Measurements from ENCODE around the gene WHRN.

WHRN gene

GRCh38 chr9:114365194-114365593 is 140.1 kb downstream of the WHRN start:
- no peak for DNase-seq (ENCODE audit: low spot score)

DNA sequence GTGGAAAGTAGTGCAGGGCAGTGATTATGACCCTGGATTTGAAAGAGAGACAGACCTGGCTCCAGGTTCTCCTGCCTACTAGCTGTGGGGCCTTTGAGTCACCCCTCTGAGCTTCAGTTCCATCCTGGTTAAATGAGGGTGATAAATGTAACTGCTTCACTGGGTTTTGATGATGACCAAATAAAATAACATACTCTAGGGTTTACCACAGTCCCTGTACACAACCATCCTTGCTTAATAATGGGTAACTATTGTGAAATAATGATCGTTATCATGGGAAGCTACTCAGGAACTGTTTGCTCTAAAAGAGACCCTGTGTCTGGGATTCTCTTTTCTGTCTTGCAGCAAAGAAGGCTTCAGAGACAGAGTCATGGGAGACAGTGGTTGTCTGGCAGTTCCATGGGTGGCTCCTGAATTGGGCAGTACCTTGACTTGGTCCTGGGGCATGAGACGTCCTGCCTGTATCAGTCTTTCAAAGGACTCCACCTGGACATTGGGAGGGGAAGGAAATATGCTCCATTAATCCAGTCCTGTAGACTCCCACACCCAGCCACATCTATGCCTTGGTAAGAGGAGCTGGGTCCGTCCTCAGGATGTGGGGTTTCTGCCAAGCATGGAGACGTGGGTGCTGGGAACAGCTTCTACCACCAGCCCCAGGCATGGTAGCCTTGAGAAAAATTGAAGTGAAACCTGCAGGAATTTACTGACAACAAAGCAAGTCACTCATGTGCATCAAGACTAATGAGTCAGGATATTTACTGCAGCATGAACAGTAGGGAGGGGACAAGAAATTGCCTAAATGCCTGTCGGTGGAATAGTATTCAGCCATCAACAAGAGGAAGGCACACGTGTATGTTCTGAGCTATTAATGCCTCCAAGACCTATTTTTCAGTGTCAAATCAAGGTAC is 140.9 kb downstream of the WHRN start:
- DNase-seq (ENCODE audit: low spot score) = no peak

GRCh38 chr9:114363424-114363823 is 141.8 kb downstream of the WHRN start:
- no peak for DNase-seq (ENCODE audit: low spot score)

DNA sequence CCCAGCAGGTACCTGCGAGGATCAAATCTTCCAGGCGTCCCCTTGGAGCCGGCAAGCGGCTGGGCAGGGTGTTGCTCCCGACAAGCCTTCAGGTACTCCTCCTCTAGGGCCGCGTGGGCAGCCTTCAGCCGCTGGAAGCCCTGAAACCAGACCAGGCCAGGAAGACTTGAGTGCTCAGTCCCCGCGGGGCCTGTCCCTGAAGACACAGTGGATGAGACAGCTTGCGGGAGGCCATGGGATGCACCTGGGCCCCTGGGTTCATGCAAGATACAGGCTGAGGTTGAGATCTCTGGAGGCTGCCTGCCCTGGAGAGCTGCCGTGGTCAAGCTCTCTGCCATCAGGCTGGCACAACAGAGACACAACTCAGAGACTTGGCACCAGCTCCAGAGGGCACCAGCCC is 142.9 kb downstream of the WHRN start:
- DNase-seq (ENCODE audit: low spot score) = no peak

- DNase-seq (ENCODE audit: low spot score) = no peak
These were observed 143.7 kb downstream of the WHRN start for GRCh38 chr9:114361542-114361941.

- no peak for DNase-seq (ENCODE audit: low spot score)
These were observed 145.5 kb downstream of the WHRN start for GRCh38 chr9:114359801-114360200.

GRCh38 chr9:114357911-114358328 is 147.4 kb downstream of the WHRN start:
- no peak for DNase-seq (ENCODE audit: low spot score)

- no peak for DNase-seq (ENCODE audit: low spot score)
These were observed 147.9 kb downstream of the WHRN start for GRCh38 chr9:114357360-114357759.

DNA sequence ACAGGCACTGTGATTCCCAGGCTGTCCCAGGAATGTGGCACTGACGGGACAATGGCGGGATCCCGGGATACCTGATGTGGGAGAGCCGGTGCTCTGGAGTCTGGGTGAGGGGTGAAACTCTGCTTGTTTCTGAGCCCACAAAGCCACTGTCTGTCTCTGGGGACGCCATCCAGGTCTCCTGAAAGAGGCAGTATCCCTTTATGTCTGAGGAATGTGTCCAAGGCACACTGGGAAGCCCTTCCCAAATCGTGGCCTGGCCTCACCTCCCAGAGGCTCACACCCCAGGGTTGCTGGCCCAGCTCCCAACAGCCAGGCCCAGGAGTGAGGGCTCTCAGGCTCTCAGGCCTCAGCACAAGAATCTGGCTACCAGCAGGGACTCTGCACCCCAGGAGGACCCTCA is 148.5 kb downstream of the WHRN start:
- DNase-seq (ENCODE audit: low spot score) = no peak

- no peak for DNase-seq (ENCODE audit: low spot score)
These were observed 149.5 kb downstream of the WHRN start for GRCh38 chr9:114355821-114356220.

Measured in CD4-positive, alpha-beta T cell treated with Interleukin-15 for 4 hours (primary cell).